Kidney capillary endothelial cell (primary cell): ENCODE measurements around the gene MSX1.

Source experiments
- DNase-seq: peaks from one replicate; pipeline ENCODE4 v3.0.0-alpha.2; 2018; ENCODE audit warnings: low spot score

Gene MSX1

DNA sequence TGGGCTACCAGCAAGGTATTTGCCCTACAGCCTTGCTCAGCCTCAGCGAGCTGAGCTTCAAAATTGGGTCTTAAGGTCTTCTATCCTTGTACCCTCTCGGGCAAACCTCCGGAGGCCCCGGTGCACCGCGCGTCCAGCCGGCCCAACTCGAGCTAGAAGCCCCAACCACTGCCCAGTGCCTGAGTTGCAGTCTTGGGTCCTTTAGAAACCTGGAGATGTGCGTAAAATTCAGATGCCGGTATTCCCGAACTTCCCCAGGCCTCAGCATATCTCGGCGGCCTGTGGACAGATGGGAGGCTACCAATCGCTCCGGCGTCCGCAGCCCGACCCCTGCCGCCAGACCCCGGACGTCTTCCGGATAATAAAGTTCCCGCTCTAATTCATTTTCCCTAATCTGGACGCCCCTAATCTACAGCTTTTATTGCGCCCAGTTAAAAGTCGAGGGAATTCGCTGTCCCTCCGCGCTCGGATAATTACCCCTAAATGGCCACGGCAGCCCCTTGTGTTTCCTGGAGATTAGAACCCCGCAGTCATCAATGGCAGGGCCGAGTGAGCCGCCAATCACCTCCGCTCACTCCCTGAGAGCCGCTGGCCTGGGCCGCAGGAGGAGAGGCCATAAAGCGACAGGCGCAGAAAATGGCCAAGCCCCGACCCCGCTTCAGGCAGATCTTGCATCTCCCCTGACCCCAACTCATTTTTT lies 1.5 kb upstream of the MSX1 start:
- DNase-seq, result no peak

- no peak for DNase-seq
Measured at GRCh38 chr4:4858527-4859324, 739 bp upstream of the MSX1 start.

DNA sequence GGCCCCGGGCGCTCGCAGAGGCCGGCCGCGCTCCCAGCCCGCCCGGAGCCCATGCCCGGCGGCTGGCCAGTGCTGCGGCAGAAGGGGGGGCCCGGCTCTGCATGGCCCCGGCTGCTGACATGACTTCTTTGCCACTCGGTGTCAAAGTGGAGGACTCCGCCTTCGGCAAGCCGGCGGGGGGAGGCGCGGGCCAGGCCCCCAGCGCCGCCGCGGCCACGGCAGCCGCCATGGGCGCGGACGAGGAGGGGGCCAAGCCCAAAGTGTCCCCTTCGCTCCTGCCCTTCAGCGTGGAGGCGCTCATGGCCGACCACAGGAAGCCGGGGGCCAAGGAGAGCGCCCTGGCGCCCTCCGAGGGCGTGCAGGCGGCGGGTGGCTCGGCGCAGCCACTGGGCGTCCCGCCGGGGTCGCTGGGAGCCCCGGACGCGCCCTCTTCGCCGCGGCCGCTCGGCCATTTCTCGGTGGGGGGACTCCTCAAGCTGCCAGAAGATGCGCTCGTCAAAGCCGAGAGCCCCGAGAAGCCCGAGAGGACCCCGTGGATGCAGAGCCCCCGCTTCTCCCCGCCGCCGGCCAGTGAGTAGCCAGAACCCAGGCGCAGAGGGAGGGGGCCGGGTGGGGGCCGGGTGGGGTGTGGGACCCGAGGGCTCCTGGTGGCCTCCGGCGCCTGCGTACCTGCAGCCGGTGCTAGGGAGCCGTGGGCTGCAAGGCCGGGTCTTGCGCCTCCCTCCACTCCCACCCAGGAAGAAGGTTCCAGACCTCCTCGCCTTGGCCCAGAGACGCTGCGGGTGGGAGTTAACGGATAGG lies 534 bp downstream of the MSX1 start:
- DNase-seq, result no peak

DNA sequence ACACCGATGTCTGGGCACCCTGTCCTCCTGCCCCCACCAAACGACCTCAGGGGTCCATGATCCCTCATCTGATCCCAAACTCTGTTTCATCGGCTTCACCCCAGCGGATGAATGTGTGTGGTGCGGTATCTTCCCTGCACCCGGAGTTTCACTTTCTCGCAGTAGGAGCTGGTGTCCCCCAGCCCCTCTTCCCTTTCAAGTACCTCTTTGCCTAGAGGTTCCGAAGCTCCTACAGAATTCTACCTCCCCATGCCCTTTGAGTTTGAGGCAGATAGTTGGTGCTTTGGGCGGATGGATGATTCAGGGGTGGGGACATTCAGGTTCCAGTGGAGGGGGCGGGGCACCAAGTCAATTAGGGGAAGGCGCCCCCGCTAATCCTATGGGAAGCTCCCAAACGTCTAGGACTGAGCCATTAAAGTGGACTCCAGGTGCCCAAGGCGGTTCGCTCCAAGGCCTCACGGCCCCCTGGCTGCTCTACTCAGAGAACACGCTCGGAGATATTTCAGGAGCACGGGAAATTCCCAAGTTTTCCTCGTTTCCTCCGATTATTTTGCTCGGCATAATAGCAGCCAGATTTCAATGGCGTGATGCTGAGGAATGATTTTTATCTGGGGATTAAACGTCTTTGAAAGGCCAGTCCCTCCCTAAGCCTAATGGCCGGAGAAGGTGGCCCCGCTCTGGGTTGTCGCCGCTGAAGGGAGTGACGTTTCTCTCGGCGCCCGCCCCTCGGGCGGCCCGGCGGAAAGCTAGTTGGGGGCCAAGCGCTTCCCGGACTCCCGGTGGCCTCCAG lies 1.3 kb downstream of the MSX1 start:
- DNase-seq, result no peak

DNA sequence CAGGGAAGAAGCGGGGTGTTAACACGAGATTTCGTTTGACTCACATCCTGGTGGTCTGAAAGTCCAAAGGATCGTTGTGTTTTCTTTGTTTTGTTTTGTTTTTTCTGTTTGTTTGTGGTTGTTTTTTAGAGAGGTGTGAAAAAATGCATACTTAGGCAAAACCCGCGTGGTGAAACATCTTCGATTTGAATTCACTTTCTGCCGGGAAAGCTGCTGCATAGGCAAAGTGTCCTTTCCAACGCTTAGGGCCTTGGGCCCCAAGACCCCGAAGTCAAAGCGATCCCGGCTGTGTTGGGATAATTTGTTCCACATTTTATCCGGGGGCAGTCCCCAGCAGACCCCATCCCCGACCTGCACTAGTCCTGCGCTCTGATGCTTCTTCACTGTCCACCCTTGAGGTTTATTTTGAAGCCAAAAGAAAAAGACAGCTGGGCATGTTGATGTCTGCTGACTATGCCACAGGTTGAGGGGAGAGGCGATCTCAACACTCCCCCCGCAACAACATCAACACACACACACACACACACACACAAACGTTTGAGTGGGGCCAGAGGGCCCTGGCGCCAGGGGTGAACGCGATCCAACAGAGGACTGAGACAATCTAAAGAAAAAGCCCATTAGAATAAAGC lies 2.0 kb downstream of the MSX1 start:
- no peak for DNase-seq

DNA sequence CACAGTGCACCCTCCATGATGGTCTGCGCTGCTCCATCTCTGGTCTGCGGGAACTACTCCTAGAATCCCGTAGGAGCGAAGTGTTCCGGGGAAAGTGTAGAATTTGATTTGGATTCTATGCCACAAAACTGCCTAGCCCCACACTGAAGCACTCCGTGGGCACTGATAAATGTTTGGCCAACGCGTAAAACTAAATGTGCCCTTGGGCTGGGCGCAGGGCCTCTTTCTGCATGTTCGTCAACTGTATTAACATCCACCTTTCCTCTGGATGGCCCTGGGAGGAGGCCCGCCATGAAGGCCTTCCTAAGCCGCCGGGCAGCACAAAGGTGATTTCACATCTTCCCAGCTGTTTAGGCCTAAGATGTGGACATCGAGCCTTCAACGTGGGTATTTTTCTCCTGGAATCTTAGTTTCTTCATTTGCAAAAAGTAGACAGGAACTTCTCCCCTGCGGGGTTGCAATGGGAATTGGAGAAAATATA lies 2.6 kb downstream of the MSX1 start:
- DNase-seq, result no peak

GRCh38 chr4:4862665-4863482 lies 3.4 kb downstream of the MSX1 start:
- DNase-seq, result no peak

GRCh38 chr4:4864443-4864939 lies 5.0 kb downstream of the MSX1 start:
- DNase-seq, result no peak

DNA sequence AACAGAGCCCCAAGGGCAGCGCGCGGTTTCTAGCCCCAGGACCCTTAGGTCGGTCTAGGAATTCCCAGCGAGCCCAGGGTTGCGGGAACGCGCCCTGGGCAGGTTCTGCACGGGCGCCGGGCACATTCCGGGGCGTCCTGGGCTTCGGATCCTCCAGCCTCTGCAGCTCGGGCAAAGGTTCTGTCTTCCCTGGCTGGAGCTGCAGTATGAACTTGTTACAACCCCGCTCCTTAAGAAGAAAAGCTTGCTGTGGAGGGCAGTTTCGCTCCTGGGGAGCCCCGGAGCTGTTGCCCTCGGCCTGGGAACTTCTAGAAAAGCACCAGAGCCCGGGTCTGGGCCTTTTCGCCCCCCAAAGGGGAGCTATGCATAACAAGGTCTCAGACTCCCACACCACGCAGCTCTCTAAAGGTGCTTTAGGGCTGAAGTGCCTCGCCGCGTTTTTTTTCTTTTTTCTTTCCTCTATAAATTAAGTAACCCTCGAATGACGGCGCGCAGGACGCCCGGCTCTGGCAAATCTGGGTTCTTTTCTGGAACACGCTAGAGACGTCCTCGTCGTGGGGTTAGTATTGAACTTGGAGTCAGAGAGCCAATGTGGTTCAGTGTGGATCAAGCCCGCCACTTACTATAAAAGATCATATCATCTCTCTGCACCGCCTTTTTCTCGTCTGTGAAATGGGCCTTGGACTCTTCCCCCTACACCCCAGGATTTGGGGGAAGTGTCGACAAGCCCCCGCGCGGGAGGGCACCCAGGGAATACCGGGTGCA lies 5.7 kb downstream of the MSX1 start:
- no peak for DNase-seq

GRCh38 chr4:4865705-4866123 lies 6.2 kb downstream of the MSX1 start:
- DNase-seq, result no peak

GRCh38 chr4:4866124-4866865 lies 6.8 kb downstream of the MSX1 start:
- no peak for DNase-seq

DNA sequence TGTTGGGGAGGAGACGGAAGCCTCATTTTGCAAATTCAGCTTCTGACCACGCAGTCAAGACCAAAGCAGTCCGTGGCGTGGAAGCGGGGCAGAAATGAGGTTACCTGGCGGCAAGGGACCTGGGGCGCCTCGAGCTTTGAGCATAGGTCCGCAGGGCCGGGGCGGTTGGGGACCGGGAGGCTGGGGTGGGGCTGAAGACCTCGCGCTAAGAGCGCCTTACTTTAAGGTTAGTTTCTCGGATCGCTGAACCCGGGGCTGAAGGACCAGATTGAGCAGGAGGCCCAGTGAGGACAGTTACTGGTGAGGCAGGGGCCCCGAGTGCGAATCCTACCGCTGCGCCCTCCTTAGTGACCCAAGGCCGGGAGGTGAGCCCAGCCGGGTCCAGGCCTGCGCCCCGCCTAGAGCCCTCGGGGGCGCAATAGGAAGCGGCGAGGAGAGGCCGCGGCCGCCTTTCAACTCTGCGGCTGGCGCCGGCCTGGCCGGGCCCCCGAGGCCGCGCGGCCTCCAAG lies 7.5 kb downstream of the MSX1 start:
- no peak for DNase-seq

- DNase-seq, result no peak
Measured at GRCh38 chr4:4867375-4868039, 8.0 kb downstream of the MSX1 start.

DNA sequence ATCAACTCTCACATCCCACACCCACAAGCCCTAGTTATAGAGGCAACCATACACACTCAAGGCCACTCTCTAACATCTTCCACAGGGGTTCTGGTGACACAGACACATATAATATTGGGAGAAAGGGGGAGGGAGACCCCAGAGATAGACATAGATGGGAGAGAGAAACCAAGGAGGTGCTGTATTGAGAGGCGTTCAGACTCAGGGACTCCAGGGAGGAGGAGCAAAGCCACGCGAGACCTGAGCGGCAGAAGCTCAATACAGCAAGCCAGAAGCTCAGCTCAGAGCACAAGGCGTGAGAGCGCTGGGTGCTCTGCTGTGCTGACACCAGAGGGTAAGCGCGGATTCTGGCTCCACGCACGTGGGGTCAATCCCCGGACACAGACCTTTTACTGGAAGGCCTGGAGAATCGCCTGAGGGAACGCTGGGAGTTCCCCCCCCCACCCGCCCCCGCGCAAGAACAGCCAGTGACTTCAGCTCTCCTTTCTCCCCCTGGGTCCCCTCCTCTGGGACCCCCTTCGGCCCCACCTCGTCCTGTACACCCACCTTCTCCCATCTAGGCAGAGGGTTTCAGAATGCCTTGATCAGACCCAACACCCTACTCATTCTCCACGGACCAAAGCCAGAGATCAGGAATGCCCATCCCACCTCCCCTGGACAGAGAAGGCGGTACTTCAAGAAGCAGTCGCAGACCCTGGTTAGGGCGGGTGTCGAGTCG lies 8.7 kb downstream of the MSX1 start:
- no peak for DNase-seq

- DNase-seq, result no peak
Measured at GRCh38 chr4:4868758-4869723, 9.6 kb downstream of the MSX1 start.
